Pancreas (tissue), 10 donors: ENCODE data around the gene WBP1. TPM values are rescaled to one million over a fixed set of nuclear protein-coding genes. Genes with fewer than 3 reads are reported as not detected.

ENCODE experiments used
- ATAC-seq, 4 donors: fragments of 200-7000 bp; cut with Tn5 transposase; one replicate each; pipeline versions ENCODE4 v1.8.0 to v1.9.1; 2020; ENCODE audit warnings: mild to moderate bottlenecking in 4 of 4, moderate library complexity in 4 of 4
- DNase-seq, 6 donors: peaks; one replicate each; pipeline ENCODE4 v3.0.0-alpha.2; 2020
- FAIRE-seq: peaks from 2 replicates; lab custom pipeline; 2012; peaks lifted over from hg19 to GRCh38; lab: Jason Lieb, UNC
- H3K27ac ChIP-seq, 4 donors: fragments of 200-600 bp; sonication (generic); 1 replicate in 3 of 4; 2 replicates in 1 of 4; pipeline versions ENCODE4 v1.5.0 to v1.8.0; 2020
- H3K27me3 ChIP-seq, 4 donors: fragments of 200-600 bp; one replicate each; pipeline ENCODE4 v1.8.0; 2021
- H3K36me3 ChIP-seq, 3 donors: fragments of 200-600 bp; sonication (generic) in 1 of 3; one replicate each; pipeline versions ENCODE4 v1.5.0 to v1.8.0; 2020 to 2021
- H3K4me1 ChIP-seq, 3 donors: fragments of 200-600 bp; one replicate each; pipeline ENCODE4 v1.8.0; 2021
- H3K4me3 ChIP-seq, 4 donors: fragments of 200-600 bp; sonication (generic) in 2 of 4; one replicate each; pipeline versions ENCODE4 v1.5.0 to v1.8.0; 2020 to 2021
- H3K9me3 ChIP-seq, 4 donors: fragments of 200-600 bp; one replicate each; pipeline ENCODE4 v1.8.0; 2021
- WGBS, 2 donors: extraction: QIAGEN DNeasy Blood & Tissue Kit; methylation state at CpG; one replicate each; pipeline ENCODE4 v1.1.7; 2013; 5-methylcytosine and 5-hydroxymethylcytosine counted together
- intact Hi-C, 3 donors: fragments of 100-400 bp; cut with DNase I; formaldehyde crosslinking; loops; one replicate each; pipeline versions ENCODE4 v1.11.1 to v1.14.2; 2022
- polyA plus RNA-seq, 2 donors: library from polyadenylated mRNA; stranded (reverse); fragments of 200-250 nt; gene quantifications; one replicate each; pipeline ENCODE4 v1.2.3, GENCODE V29; 2013
- total RNA-seq, 6 donors: library from RNA; stranded (reverse); fragmentation: NEBNext Ultra II Directional in 4 of 6; extraction: Animal tissue kit (Norgen Biotek cat#: 25700) in 4 of 6; gene quantifications; one replicate each; pipeline versions ENCODE4 v1.2.1 to v1.2.4, GENCODE V29; 2021 to 2023
- TF ChIP-seq, protein P1 (sequence below), 4 donors: fragments of 200-600 bp; sonication (generic) in 3 of 4; IDR thresholded peaks; one replicate each; pipeline versions ENCODE4 v1.5.0 to v1.8.0; 2021; ENCODE audit warnings: antibody characterized with exemption in 4 of 4
- donor health status: healthy with polysubstance abuse.
- donor health status: DM: no; HTN: no; CAD: no; lungs with moderate emphysema.
- donor health status: DM: no; HTN: no; CAD: no.
- donor health status: control.
- donor health status: control.
- donor health status: Bipolar disorder and iron deficiency.
- donor health status: DM: yes; HTN: yes; CAD: no.
- donor health status: DM: no; HTN: no; CAD: no.
- donor health status: DM: no; HTN: no; CAD: no.
- donor health status: DM: yes; HTN: yes; CAD: no.

The WBP1 gene
- total and polyA plus RNA-seq, 8 donors = 29.1 to 149 (median 44.7) TPM

DNA sequence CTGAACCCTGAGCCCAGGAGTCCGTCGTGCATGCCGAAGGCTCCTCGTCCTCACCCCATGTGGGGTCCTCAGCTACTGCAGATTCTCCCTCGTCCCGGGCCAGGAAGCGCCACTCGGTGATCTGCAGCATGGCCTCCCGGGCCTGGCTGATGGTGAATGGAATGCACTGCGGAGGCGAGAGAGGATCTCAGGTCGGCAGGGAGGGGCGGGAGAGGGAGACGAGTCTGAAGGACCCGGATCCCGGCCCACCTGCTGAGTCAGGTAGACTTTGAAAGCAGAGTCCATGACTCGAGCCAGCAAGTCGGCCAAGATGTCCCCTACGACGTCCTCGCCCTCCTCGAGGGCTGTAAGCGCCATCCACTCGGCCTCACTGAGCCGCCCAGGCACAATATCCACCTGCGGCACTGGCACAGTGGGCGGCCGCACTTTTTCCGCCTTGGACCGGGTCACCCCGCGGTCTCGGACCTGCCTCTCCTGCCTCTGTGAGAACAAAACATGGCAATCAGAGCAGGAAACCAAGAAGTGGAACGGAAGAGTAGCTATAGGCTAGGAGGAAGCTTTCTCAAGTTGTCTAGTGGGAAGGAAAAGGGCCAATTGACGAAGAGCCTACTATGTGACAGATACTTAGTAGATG is 42.4 kb upstream of the WBP1 start:
- ATAC-seq (peak in 3 of 4 donors; percentile 11 to 19 (median 13)), DNase-seq (no peak), FAIRE-seq (no peak)
- TF ChIP-seq, protein P1, sequence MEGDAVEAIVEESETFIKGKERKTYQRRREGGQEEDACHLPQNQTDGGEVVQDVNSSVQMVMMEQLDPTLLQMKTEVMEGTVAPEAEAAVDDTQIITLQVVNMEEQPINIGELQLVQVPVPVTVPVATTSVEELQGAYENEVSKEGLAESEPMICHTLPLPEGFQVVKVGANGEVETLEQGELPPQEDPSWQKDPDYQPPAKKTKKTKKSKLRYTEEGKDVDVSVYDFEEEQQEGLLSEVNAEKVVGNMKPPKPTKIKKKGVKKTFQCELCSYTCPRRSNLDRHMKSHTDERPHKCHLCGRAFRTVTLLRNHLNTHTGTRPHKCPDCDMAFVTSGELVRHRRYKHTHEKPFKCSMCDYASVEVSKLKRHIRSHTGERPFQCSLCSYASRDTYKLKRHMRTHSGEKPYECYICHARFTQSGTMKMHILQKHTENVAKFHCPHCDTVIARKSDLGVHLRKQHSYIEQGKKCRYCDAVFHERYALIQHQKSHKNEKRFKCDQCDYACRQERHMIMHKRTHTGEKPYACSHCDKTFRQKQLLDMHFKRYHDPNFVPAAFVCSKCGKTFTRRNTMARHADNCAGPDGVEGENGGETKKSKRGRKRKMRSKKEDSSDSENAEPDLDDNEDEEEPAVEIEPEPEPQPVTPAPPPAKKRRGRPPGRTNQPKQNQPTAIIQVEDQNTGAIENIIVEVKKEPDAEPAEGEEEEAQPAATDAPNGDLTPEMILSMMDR (IDR thresholded peaks at IDR 0.05) = no peak
- no peaks in the 10 kb centered on the region for H3K27me3 ChIP-seq
- H3K4me3 ChIP-seq = peak overlapping the region; percentile 26 to 59 (median 38)
- H3K4me1 ChIP-seq = peaks cover 0 to 4% (median 0%) of the 10 kb centered on the region in 3 donors
- intact Hi-C loops = no loop called here
- 48 to 51% methylated on average over 35 of the region's 35 CpGs for WGBS, 2 donors
- no peaks in the 10 kb centered on the region for H3K36me3 ChIP-seq
- H3K9me3 ChIP-seq = no peaks in the 10 kb centered on the region
- no peak overlapping the region for H3K27ac ChIP-seq

DNA sequence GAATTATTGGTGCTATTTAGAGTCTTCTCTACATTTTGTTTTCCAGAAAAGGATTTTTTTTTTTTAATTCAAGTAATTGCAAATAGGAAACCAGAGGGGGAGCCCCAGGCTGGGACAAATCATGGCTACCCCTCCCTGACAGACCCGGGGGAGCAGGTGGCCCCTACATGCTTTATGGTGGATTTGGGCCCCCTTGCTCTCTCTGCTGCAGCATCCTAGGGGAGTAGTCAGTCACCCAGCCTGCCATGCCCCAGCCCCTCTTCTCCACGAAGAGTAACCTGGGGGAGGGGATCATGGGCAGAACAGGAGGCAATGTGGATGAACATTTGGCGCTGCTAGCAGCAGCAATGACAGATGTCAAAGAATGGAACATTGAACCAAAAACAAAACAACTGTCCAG is 41.5 kb upstream of the WBP1 start:
- Histone ChIP-seq H3K27me3 (no peaks in the 10 kb centered on the region), H3K36me3 (no peaks in the 10 kb centered on the region), H3K27ac (no peak overlapping the region), H3K4me3 (no peak overlapping the region), H3K4me1 (peaks cover 0 to 4% (median 0%) of the 10 kb centered on the region in 3 donors), H3K9me3 (no peaks in the 10 kb centered on the region)
- no peak for FAIRE-seq
- TF ChIP-seq, protein P1 (IDR thresholded peaks at IDR 0.05) = no peak
- intact Hi-C loops = no loop called here
- no peak for ATAC-seq
- WGBS, 2 donors = 64 to 69% methylated on average over 3 of the region's 3 CpGs
- no peak for DNase-seq

DNA sequence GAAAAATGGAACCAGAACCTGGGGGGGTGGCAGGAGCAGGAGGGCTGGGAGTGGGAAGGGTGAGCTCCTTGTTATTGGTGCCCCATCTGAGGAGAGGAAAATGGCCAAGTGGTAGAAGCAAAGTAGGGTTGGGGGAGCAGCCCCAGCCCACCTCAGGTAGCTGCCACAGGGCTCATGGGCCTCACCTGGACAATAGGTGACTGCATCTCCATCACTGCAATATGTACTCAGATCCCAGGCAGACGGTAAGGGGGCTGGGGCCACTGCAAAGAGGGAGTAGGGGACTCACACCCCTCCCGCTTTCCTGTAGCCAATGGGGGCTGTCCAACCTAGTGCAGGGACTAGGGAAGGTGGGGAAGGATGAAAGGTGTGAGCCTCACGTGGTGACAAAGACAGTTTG is 41.0 kb upstream of the WBP1 start:
- Histone ChIP-seq H3K9me3 (no peaks in the 10 kb centered on the region), H3K4me1 (peaks cover 0 to 4% (median 0%) of the 10 kb centered on the region in 3 donors), H3K27me3 (no peaks in the 10 kb centered on the region), H3K4me3 (no peak overlapping the region), H3K36me3 (no peaks in the 10 kb centered on the region), H3K27ac (no peak overlapping the region)
- intact Hi-C loops = no loop called here
- WGBS, 2 donors = 70 to 87% methylated on average over 3 of the region's 3 CpGs
- TF ChIP-seq, protein P1 (IDR thresholded peaks at IDR 0.05) = no peak
- ATAC-seq (no peak), FAIRE-seq (no peak), DNase-seq (no peak)

DNA sequence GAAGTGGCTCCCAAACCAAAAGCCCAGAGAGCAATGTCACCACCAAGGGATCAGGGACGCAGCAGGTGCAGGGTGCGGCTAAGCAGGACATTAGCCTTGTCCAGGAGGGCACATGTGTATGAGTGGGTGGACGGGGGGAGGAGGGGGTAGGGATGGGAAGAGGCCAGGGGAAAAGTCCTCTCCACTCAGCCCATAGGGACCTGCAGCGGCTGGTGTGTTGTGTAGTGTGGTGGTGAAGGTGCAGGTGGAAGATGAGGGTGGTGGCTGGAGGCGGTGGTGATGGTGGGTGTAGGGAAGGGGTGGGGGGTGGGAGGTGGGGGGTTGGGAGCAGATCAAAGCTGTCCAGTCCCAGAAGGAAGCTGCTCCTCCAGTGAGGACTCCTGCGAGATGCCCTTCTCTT is 40.5 kb upstream of the WBP1 start:
- 75 to 84% methylated on average over 5 to 6 of the region's 6 CpGs for WGBS, 2 donors
- H3K9me3 ChIP-seq = no peaks in the 10 kb centered on the region
- intact Hi-C loops = no loop called here
- no peak for DNase-seq
- H3K27me3 ChIP-seq = no peaks in the 10 kb centered on the region
- no peak overlapping the region for H3K27ac ChIP-seq
- no peaks in the 10 kb centered on the region for H3K36me3 ChIP-seq
- no peak for FAIRE-seq
- ATAC-seq = no peak
- H3K4me3 ChIP-seq = no peak overlapping the region
- H3K4me1 ChIP-seq = peaks cover 0 to 4% (median 0%) of the 10 kb centered on the region in 3 donors
- TF ChIP-seq, protein P1 (IDR thresholded peaks at IDR 0.05) = no peak

DNA sequence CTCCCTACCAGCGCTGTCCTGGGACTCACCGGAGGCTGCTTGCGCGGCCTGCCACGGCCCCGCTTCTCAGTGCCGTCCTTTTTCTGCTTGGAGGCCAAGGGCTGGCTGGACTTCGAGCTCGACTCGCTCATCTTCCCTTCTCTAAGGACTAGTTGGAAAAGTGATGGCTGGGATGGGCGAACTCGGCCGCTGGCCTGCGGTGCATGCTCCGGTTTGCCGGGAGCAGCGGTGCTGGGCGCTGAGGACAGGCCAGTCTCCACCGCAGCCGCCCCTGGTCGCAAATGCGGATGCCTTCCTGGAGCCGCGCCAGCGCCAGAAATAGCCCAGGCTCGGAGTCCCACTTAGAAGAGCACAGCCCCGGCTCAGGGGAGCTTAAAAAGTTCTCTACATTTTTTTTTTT is 39.9 kb upstream of the WBP1 start:
- H3K36me3 ChIP-seq = no peaks in the 10 kb centered on the region
- TF ChIP-seq, protein P1 (IDR thresholded peaks at IDR 0.05) = no peak

More for the DNA sequence above, 39.9 kb upstream of the WBP1 start:
- H3K9me3 ChIP-seq = no peaks in the 10 kb centered on the region
- 78 to 91% methylated on average over 27 of the region's 27 CpGs for WGBS, 2 donors
- no peak for ATAC-seq
- intact Hi-C loops = no loop called here
- H3K4me1 ChIP-seq = peaks cover 0 to 4% (median 0%) of the 10 kb centered on the region in 3 donors
- no peak for DNase-seq
- no peak for FAIRE-seq
- no peak overlapping the region for H3K27ac ChIP-seq
- no peak overlapping the region for H3K4me3 ChIP-seq
- H3K27me3 ChIP-seq = no peaks in the 10 kb centered on the region
